Right hindlimb (tissue), 1 donor: Measurements from ENCODE around the gene NHEJ1.

ENCODE experiments used
- DNase-seq: peaks from one replicate; pipeline ENCODE4 v3.0.0-alpha.2; 2018

NHEJ1 gene

GRCh38 chr2:219165058-219165911 lies 4.7 kb upstream of the NHEJ1 start:
- no peak for DNase-seq

- no peak for DNase-seq
Measured at GRCh38 chr2:219163156-219163555, 2.5 kb upstream of the NHEJ1 start.

DNA sequence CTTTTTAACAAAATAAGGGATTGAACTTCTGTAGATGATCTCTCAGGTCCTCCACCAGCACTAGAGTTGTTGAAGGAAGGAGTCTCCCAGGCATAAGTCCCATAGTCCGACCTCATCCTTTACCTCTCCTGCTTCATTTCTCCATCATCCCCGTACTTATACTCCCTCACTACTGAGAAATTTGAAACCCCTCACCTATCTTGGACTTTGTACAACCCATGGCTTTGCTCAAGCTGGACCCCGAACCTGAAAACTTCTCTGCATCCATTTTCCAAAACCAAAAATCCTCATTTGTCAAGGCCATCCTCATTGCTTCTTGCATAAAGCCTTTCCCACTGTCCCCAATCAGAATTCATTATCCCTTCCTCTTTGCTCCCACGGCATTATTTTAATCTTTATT lies 482 bp upstream of the NHEJ1 start:
- no peak for DNase-seq

- no peak for DNase-seq
Measured at GRCh38 chr2:219159771-219160185, 837 bp downstream of the NHEJ1 start.

DNA sequence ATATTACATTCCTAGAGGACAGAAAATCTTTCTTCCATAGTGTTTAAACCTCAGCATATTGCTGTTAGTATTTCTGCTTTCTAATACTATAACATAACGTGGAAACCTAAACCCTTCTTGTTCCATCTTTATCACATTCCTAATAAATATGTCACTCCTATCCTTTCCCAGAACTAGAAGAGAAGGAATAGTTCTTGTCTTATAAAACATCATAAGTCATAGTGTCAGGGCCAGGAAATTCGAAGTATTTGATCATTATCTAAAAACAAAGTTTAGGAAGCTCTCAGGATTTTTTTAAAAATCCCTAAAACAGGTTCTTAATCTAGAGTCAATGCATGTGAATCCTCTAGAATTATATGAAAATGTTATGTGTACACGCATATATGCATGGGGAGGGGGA lies 2.0 kb downstream of the NHEJ1 start:
- DNase-seq, result no peak

DNA sequence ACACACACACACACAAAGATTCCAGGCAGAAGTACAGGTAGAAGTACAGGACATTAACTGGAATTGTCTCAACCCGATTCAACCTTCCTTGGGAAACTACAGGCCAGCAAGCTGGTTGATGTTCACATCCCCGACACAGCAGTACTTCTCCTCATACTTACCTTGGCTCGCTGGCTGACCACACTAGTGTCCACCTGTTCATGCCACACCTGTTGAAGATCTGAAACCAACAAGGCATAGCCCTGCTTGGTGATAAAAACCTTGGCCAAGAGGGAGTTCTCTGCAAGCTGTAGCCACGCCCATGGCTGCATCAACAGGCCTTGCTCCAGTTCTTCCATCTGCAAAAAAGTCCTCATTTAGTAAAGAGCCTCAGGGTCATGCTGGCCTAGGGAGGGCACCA lies 2.6 kb downstream of the NHEJ1 start:
- DNase-seq, result no peak

DNA sequence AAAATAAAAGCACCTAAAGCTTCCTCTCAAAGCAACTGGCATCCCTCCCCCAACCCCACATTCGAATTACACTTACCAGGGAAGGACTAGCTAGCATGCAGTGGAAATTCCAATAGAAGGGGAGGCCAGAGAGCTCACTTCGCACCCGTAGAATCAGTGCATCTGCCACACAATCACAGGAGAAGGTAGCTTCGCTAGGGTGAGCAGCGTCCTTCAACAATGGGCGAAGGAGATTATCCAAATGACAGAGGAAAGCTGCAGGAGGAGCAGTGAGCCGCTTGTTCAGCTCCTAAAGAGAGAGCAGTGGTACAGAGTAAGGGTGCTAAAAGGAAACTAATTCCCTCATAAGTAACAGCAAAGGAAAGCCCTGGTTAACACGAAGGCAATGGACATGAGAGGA lies 3.2 kb downstream of the NHEJ1 start:
- DNase-seq, result no peak

- DNase-seq, result no peak
Measured at GRCh38 chr2:219155054-219155644, 5.5 kb downstream of the NHEJ1 start.

DNA sequence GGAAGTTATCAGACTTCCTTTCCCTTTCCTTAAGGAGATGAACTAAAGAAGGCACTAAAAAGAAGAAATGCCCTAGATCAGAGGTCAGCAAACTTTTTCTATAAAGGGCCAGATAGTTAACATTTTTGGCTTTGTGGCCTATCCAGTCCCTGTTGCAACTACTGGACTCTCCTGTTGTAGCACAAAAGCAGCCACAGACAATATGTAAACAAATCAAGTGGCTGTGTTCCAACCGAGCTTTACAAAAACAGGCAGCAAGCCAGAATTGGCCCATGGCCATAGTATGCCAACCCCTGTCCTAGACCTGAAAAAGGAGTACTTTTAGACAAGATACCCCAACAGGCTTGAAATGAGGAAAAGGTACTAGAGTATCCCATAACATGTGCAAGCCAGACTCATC lies 10.9 kb downstream of the NHEJ1 start:
- no peak for DNase-seq

GRCh38 chr2:219142329-219142728 lies 18.3 kb downstream of the NHEJ1 start:
- peak; percentile 45 for DNase-seq

- DNase-seq, result no peak
Measured at GRCh38 chr2:219140722-219141121, 19.9 kb downstream of the NHEJ1 start.

- no peak for DNase-seq
Measured at GRCh38 chr2:219133976-219134375, 26.6 kb downstream of the NHEJ1 start.

DNA sequence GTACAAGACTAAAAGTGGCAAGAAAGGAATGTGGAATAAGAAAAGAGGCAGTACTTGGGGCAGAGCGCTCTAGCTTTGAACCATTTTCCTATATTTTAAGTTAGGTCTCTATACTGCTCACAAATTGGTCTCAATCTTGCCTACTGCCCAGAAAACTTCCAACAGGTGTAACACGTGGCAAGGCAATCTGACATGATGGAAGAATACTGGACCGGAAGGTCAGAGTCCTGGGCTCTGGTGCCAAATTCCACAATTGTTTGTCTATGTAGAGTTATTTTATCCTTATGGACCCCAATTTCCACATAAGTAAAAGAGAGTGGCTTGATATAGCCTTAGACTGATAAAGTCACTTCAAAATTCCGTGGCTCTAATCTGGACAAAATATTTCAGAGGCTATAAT lies 28.9 kb downstream of the NHEJ1 start:
- DNase-seq, result no peak

DNA sequence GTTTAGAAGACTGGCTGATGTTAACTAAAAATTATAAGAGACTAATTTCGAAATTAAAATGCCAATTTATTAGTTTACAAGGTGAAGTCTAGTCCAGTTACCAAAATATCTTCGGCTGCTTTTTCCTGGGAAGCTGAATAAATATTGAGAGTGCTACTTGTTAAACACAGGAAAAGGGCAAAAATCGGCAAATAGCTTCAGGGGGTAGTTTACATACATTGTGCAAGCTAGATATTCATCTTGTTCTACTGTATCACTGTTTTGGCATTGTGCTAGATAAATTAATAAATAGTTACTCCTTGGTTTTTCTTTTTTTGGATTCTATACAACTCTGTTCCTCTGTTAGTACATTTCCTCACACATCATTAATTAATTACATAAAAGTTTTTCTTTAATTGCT lies 29.3 kb downstream of the NHEJ1 start:
- DNase-seq, result no peak

GRCh38 chr2:219129589-219129988 lies 31.0 kb downstream of the NHEJ1 start:
- DNase-seq, result no peak

DNA sequence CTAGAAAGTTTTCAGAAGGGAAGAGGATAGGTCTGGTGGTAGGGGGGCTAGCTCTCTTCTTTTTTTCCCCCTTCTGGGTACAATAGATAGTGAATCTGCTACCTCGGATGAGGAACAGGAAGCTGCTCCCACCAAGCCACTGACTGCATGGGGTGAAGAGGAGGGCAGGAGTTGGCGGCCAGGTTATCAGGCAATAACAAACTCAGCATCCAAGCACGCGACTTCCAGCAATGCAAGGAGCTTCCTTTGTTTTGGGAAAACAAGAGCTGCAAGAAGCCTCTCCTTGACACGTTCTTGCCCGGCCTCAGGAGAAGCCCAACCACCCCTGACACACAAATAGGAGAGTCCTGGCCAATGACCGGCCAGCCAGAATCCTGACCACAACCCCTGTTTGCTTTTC lies 32.2 kb downstream of the NHEJ1 start:
- DNase-seq, result no peak

- DNase-seq, result no peak
Measured at GRCh38 chr2:219127037-219127635, 33.5 kb downstream of the NHEJ1 start.

- no peak for DNase-seq
Measured at GRCh38 chr2:219126555-219126954, 34.1 kb downstream of the NHEJ1 start.

- DNase-seq, result no peak
Measured at GRCh38 chr2:219125886-219126270, 34.7 kb downstream of the NHEJ1 start.

GRCh38 chr2:219125225-219125885 lies 35.3 kb downstream of the NHEJ1 start:
- peak; percentile 60 for DNase-seq

- DNase-seq, result no peak
Measured at GRCh38 chr2:219124381-219125110, 36.1 kb downstream of the NHEJ1 start.

GRCh38 chr2:219123356-219124135 lies 37.1 kb downstream of the NHEJ1 start:
- no peak for DNase-seq
